SHP77 (cell line): ENCODE measurements around the gene APOBEC3H.

Experiments used
- DNase-seq, 2 experiments: peaks; one replicate each; lab custom pipeline; 2025; lab: John Stamatoyannopoulos, UW

Gene APOBEC3H

DNA sequence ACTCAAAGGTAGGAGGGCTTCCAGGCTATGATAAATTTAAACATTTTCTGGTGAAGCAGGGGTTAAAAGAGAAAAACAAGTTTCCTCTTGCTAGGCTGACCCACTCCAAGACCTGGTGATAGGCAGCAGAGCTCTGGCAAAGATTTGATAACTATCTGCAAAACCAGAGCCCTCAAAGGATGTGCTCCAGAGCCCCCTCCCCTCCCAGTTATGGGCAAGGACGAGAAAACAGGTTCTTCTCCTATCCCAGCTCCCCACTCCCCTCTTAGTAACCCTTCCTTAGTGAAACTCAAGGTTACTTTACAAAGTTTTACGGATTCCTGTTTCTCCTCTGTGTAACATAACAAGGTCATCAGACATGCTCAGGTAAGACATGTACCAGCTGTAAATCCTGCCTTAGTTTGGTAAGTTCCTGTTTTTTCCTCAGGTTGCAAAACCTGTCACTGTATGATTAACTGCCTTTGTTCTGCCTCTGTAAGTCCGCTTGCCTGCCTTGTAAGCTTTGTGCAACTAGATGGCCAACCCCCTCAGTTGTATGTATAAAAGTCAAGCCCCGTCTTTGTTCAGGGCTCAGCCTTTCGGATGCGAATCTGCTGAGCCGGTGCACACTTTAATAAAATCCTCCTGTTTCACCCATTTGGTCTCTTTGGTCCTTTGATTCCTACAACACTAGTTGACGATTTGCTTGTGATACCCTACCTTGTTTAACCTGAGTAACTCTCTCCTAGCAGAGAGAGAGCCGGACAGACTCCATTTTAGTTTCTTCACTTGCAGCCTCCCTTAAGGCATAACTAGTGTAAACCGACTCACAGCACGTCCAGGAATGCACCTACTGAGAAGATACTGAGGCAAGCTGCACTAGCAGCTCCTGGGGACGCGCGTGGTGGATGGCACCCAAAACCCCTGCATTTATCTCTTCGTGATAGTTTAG, 13.9 kb downstream of the APOBEC3H start:
- no peak for DNase-seq

DNA sequence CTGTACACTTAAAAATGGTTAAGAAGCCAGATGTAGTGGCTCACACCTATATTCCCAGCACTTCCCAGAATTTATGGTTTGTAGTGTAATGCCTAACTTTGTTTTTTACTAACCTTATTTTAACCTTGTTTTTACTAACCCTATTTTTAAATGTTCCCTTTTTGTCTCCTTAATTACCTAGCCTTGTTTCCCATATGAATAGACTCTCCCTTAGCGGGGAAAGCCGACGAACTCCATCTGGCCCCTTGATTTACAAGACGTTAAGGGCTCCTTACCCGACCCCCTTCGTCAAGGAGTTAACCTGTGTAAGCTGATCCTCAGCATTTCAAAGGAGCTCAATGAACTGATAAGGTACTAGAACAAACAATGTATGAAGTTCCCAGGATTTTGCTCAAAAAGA, 17.1 kb downstream of the APOBEC3H start:
- DNase-seq: no peak

DNA sequence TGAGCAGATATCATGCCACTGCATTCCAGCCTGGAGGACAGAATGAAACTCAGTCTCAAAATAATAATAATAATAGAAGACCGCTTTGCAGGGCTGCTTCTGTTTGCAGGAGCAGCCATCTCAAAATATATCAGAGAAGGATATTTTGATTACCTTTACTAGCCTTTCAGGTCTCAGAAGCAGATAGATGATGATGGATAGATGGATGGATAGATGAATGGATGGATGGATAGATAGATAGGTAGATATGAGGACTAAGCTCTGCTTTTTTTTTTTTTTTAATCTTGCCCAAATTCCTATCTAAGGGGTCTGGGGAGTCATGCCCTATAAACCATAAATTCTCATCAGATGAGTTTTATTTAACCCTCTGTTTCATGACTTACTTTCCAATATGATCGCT, 18.5 kb downstream of the APOBEC3H start:
- no peak for DNase-seq

DNA sequence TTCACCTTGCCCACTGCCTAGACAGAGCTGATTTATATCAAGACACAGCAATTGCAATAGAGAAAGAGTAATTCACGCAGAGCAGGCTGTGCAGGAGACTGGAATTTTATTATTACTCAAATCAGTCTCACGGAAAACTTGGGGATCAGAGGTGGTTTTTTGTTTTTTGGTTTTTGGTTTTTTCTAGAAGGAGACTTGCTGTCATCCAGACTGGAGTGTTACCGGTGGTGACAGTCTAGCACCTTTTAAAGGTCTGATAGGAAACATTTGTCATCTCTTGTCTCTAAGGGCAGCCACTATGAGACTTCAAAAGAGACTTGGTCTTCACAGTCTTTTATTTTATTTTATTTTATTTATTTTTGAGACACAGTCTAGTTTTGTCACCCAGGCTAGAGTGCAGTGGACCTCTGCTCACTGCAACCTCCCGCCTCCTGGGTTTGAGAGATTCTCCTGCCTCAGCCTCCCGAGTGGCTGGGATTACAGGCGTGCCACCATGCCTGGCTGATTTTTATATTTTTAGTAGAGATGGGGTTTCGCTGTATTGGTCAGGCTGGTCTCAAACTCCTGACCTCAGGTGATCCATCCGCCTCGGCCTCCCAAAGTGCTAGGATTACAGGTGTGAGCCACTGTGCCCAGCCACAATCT, 19.1 kb downstream of the APOBEC3H start:
- no peak for DNase-seq

DNA sequence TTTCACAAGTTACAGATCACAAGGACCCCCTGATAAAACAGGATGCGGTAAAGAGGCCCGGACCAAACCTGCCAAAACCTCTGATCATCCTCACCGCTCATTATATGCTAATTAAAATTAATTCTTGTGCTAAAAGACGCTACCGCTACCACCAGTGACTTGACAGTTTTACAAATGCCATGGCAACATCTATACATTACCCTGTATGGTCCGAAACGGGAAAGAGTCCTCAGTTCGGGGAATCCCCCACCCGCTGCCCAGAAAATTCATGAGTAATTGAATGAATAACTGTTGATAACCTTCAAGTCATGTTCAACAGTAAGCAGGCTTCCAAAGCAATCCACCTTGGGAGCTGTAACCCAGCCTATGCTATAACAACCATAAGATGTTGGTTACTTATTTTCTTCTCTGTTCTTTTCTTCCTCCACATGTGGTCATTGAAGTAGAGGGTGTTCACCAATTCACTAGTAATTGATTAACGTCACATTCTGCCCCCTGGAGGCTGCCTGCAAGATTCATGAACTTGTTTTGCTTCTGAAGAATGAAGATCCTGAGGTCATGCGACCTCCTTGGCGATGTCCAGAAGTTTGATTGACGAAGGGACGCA, 20.6 kb downstream of the APOBEC3H start:
- peak; percentile 12 to 49 for DNase-seq

DNA sequence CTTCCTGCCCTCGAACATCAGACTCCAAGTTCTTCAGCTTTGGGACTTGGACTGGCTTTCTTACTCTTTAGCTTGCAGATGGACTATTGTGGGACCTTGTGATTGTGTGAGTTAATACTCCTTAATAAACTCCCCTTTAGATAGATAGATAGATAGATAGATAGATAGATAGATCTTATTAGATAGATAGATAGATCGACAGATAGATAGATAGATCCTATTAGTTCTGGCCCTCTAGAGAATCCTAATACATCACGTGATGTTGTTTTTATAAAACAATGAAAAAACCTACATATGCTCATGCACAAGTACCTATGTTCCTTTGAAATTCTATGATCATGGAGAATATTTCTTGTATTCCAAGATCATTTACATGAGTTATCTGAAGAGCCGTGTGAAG, 23.9 kb downstream of the APOBEC3H start:
- no peak for DNase-seq

DNA sequence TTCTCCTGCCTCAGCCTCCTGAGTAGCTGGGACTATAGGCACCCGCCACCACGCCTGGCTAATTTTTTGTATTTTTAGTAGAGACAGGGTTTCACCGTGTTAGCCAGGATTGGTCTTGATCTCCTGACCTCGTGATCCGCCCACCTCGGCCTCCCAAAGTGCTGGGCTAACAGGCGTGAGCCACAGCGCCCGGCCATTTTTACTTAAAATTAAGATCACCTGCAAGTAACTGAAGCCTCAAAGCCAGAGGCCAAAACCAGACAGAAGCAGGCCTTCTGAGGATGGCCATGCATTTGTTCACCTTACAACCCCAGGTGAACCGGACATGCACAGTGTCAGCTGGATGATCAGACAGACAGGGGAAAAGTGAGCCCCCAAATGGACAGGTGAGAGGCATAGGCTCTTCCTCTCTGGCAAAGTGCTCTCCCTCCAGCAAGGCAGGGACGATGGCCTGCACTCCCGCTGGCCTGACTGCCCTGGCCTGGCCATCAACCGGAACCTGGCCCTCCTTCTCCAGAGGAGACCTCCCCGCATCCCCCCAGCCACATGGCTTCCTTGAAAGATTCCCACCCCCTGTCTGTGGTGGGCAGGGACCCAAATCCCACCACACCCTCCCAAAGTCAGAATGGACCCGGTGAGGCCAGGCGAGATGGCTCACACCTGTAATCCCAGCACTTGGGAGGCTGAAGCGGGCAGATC, 25.9 kb downstream of the APOBEC3H start:
- DNase-seq: no peak

DNA sequence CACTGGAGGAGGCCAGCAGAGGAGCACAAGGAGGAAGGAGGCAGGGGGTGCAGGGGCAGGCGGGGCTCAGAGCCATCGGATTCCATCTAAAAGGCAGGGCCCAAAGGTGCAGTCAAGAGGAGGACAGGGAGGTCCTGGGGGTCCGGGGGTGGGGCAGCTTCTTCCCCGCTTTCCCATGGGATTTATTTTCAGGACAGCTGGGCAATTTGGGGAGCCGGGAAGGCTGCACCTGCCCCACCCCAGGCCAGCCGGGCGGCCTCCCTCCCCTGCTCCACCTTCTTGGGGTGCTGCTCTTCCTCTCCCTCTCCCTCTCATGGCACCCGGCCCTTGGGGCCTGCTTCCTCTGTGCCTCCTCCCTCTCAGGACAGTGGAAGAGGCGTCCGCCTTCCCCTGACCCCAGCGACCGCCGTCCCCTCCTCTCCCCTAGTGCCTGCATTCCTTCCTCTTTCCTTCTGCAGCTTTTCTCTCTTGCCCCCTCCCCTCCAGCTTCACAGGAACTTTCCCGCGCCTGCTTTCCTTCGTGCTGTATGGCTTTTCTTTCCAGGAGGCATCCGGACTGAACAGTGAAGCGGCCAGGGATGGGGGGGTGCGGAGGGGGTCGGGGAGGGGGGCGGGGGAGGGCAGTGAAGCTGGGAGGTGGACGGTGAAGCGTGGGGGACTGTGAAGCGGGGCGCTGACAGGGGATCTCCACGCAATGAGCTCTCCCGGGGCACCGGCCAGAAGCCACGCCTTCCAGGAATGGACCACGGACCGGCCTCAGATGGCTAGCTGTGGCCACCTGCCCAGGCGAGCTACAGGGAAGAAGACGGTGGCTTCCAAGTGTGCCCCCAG, 26.9 kb downstream of the APOBEC3H start:
- no peak for DNase-seq

DNA sequence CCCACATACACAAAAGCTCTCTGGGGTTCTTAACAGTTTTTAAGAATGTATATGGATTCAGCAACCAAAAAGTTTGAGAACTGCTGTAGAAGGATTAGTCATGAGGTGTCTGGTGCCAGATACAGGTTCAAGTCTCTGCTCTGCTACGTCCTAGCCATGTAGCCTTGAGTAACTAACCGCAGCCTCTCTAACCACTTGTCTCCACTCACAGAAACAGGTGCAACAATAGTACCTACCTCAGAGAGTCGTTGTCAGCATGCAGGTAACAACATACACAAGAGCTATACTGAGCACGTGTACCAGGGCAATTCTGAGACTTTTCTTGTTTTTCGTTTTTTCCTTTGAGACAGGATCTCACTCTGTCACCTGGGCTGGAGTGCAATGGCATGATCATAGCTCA, 28.6 kb downstream of the APOBEC3H start:
- no peak for DNase-seq

DNA sequence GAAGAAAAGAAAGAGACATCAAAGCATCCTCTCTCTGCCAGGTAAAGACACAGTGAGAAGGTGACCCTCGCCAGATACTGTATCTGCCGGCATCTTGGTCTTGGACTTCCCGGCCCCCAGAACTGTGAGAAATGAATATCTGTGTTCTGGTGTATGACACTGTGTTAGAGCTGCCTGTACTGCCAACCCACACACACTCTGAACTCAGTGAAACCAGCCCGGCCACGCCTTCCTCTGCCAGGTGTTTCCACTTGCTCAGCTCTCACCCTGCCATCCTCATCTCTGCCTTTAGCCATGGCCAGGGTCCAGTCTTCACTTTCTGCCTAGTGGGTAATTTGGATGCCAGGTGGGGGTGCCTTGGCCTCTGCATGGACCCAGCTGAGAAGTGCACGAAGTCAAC, 31.5 kb downstream of the APOBEC3H start:
- DNase-seq: no peak

DNA sequence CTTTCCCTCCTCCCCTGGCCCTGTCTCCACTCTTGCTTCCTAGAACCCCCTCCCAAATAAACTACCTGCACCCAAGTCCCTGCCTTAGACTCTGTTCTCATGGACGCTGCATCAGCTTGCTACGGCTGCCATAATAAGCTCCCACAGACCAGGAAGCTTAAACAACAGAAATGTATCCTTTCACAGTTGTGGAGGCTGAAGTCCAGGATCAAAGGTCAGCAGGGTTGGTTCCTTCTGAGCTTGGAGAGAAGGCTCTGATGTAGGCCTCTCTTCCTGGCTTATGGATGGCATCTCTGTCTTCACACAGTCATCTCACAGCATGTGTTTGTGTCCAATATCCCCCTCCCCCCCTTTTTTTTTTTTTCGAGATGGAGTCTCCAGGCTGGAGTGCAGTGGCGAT, 32.0 kb downstream of the APOBEC3H start:
- no peak for DNase-seq

DNA sequence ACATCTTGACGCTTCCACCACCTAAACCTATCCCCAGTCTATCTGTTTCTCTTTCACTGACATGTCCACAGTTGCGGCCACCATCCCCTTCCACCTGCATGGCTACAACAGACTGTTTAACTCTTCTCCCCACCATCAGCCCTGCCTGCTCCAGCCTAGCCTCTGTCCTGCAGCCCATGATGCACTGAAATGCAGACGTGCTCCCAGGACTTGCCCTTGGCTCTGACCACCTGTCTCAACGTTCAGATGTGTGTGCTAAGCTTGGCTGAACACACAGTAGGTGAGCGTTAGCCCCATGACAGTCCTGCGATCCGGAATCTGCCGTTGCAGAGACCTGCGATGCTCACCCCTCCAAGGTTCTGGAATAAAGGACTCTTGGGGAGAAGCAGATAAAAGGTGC, 32.7 kb downstream of the APOBEC3H start:
- DNase-seq: no peak

DNA sequence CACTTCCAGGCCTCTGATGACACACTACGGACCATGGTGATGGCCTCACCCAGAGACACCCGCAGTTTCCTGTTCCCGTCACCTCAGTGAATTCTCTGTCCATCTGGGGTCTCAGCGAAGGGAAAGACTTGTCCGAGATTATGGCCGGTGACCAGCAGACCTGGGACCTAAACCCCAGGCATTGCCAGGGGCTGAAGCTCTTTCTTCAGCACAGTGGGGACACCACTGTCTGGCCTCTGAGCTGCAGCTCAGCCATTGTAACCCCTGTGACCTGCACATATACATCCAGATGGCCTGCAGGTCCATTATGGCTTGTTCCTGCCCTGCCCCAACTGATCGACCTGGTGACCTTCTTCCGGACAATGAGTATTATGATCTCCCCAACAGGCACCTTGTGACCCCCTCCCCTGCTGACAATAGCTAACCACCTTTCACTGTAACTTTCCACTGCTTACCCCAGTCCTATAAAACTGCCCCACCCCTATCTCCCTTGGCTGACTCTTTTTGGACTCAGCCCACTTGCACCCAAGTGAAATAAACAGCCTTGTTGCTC, 33.2 kb downstream of the APOBEC3H start:
- no peak for DNase-seq

DNA sequence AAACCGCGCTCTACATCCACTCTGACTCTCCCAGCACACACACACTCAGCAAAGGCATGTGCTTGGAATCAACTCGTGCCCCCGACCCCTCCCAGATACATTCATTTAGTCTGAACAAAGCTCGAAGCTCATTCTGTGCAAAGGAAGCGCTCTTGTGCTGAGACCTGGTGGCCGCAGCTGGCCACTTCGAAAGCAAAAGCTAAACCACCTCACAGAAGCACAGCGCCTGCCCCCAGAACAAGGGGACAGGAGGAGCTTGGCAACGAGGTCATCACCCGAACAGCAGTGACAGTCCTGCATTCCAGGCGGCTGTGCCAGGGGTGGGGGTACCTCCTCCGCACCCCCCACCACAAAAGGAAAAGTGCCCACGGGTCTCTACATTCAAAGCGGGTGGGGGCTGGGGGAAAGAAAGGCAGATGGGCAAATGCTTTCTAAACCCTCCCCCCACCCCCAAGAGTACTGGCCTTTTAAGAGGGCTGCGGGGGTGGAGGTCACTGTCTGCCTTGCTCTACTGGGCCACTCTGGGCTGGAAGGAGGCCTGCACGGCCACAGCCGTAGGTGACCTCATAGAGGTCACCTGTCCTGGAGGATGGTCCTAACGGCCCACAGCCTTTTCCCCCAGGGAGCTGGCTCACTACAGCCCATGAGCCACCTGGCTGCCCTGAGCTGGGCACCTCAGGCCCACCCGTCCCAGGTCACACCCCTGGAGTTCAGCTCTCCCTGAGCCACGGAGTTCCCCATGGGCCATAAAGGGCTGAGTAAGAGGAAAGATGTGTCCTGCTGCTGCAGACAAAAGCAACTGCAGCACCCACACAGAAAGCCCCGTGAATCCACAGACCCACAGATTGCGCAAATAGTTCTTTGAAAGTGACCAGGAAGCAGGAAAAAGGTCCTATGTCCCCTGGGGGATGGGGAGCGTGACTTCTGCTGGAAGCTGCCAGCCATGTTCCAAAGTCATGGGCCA, 34.1 kb downstream of the APOBEC3H start:
- DNase-seq: no peak

DNA sequence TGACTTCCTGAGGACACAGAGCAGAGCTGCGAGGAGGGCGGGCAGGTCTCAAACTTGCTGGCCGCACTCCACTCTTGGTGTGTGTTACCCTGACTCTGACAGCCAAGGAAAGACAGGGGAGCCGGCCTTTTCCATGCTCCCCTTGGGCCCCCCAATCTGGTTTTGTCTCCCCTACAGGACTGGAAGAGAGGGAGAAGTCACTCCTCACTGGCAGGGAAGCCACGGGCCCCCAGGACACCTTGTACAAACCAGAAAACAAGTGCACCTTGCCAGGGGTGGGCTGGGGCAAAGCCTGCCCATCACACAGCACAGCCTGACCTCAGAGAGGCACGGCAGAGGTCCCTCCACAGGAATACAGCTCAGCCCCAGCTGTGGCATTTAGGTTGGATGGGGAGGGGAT, 35.2 kb downstream of the APOBEC3H start:
- DNase-seq: no peak

DNA sequence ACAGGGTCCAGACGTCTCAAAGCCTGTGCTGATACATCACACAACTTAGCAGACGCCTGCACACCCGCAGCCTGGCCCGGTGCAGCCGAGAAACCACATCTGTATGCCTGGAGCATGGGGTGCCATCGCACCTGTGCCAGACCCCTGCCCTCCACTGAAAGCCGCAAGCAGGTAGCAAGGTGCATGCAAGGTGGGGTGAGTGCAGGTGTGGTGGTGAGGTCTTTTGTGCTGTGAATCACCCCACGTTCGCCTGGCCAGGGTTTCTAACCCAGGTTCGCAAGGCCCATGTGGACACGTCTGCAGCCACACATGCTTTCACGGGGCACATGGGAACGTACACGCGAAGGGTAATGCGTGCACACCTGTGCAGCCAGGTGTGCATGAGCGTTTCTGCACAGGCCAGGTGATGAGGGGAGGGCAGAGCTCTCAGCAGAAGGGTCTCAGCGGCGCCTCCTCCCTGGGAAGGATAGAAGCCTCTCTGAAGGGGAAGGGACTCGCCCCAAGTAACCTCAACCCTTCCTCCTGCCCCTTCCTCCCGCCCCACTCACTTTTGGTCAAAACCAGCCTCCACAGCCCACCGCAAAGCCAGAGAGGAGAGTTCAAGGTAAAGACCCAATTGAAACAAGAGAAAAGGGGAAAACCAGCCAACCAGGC, 36.0 kb downstream of the APOBEC3H start:
- no peak for DNase-seq

DNA sequence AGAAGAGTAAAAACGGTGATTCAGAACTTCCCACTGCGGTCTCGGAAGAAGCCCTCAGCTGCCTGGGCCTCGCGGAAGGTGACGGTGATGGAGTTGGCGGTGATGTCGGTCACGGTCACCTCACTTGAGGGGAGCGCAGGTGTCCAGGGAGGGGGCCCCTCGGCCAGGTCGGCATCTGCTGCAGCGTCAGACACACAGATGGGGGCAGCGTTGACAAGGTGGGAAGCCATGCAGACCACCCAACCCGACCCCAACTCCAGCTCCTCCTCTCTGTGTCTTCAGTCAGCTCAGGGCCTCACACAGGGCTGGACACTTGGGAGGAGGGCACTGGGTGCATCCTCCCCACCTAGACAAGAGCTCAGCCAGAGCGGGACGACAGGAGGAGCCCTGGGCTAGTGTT, 36.8 kb downstream of the APOBEC3H start:
- DNase-seq: no peak

DNA sequence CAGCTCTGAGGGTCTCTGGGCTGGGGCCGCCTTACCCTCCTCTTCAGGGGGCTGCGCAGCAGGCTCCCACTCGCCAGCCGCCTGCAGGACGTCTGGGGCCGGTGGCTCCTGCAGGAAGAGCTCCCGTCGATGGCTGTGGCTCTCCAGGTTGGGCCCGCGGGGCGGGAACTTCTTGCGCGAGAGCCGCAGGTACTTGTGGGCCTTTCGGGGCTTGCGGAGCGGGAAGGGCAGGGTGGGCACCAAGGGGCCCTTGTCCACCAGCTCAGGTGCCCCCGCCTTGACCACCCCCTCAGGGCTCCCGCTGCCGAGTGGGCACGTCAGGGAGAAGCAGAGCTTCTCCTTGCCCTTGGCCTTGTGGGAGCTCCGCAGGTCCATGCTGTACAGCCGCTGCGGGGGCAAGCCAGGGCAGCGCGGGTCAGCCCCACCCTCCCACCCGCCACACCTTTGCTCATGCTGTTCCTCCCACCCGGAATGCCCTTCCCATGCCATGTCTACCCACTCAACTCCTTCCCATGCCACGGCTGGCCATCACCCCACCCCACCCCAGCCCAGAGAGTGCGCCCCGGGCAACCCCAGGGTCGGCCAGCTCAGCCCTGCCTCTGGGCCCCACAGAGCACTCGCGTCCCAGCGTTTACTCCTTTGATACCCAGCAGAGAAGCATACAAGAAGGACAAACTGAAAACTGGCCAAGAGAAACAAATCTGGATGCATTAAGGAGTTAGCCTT, 37.5 kb downstream of the APOBEC3H start:
- no peak for DNase-seq
